HG02981 (cell line): Measurements from ENCODE around the gene LRFN5.

Source experiments
- ATAC-seq: cut with Tn5 transposase; IDR thresholded peaks from one replicate; pipeline ENCODE4 v1.9.1; 2021; ENCODE audit warnings: mild to moderate bottlenecking, moderate library complexity; ENCODE audit not compliant: unreplicated experiment

The LRFN5 gene

GRCh38 chr14:41766772-41767171, 160.1 kb downstream of the LRFN5 start:
- no peak for ATAC-seq

GRCh38 chr14:41773536-41774279, 167.0 kb downstream of the LRFN5 start:
- no peak for ATAC-seq

GRCh38 chr14:41782511-41782910, 175.8 kb downstream of the LRFN5 start:
- ATAC-seq: no peak

- ATAC-seq: peak; percentile 75
These were observed 176.7 kb downstream of the LRFN5 start for GRCh38 chr14:41783403-41783802.

- no peak for ATAC-seq
These were observed 179.0 kb downstream of the LRFN5 start for GRCh38 chr14:41785696-41786095.

- ATAC-seq: no peak
These were observed 193.1 kb downstream of the LRFN5 start for GRCh38 chr14:41799817-41800216.

GRCh38 chr14:41805633-41806032, 199.0 kb downstream of the LRFN5 start:
- no peak for ATAC-seq

GRCh38 chr14:41806366-41806975, 199.8 kb downstream of the LRFN5 start:
- ATAC-seq: no peak

- ATAC-seq: no peak
These were observed 203.7 kb downstream of the LRFN5 start for GRCh38 chr14:41810362-41810761.

- no peak for ATAC-seq
These were observed 210.9 kb downstream of the LRFN5 start for GRCh38 chr14:41817626-41818025.

GRCh38 chr14:41824441-41824840, 217.8 kb downstream of the LRFN5 start:
- ATAC-seq: no peak

GRCh38 chr14:41825622-41826021, 218.9 kb downstream of the LRFN5 start:
- no peak for ATAC-seq

- ATAC-seq: no peak
These were observed 224.2 kb downstream of the LRFN5 start for GRCh38 chr14:41830714-41831406.

- ATAC-seq: no peak
These were observed 233.0 kb downstream of the LRFN5 start for GRCh38 chr14:41839661-41840060.

- ATAC-seq: no peak
These were observed 252.7 kb downstream of the LRFN5 start for GRCh38 chr14:41859336-41859735.

GRCh38 chr14:41860586-41860985, 253.9 kb downstream of the LRFN5 start:
- no peak for ATAC-seq

GRCh38 chr14:41865894-41866293, 259.2 kb downstream of the LRFN5 start:
- ATAC-seq: no peak

GRCh38 chr14:41868396-41868795, 261.7 kb downstream of the LRFN5 start:
- no peak for ATAC-seq

- no peak for ATAC-seq
These were observed 266.4 kb downstream of the LRFN5 start for GRCh38 chr14:41872931-41873685.

- ATAC-seq: no peak
These were observed 267.1 kb downstream of the LRFN5 start for GRCh38 chr14:41873686-41874317.

- no peak for ATAC-seq
These were observed 268.4 kb downstream of the LRFN5 start for GRCh38 chr14:41875116-41875515.
